ENCODE measurements around the gene ZFC3H1. TPM values are rescaled to one million over a fixed set of nuclear protein-coding genes. Genes with fewer than 3 reads are reported as not detected.
A peak's percentile ranks its signal among the peaks of the same experiment; 100 is the strongest.

The ZFC3H1 gene
- total RNA-seq, 1 experiment from 2014 or later = 48.7 TPM

GRCh38 chr12:71621938-71622337, 41.7 kb downstream of the ZFC3H1 start:
- no TSS peak for BruUV-seq (replicated peaks)
- no peak overlapping the region for H3K4me3 ChIP-seq (ENCODE audit: low read depth, low read length, poor library complexity, severe bottlenecking)
- TF ChIP-seq EZH2 (IDR thresholded peaks at IDR 0.05; ENCODE audit: borderline replicate concordance, low read depth, low read length, poor library complexity, severe bottlenecking) = no peak
- intact Hi-C loops (cut with micrococcal nuclease; ENCODE audit: unreplicated experiment) = no loop called here
- POLR2A ChIA-PET (ENCODE audit: low non-redundant PET) = no interaction called here
- no peaks in the 10 kb centered on the region for H3K9me3 ChIP-seq (ENCODE audit: low read depth, low read length, poor library complexity, severe bottlenecking)
- no peak for DNase-seq (ENCODE audit: low spot score)
- no peak overlapping the region for H3K27ac ChIP-seq (ENCODE audit: low read depth, low read length, poor library complexity, severe bottlenecking)
- H3K36me3 ChIP-seq (ENCODE audit: insufficient read depth, low read length, poor library complexity, severe bottlenecking) = peaks cover 96% of the 10 kb centered on the region
- CTCF ChIA-PET = no interaction called here
- no peaks in the 10 kb centered on the region for H3K27me3 ChIP-seq (replicated peaks; ENCODE audit: insufficient read depth, low read depth, low read length, poor library complexity)
- H3K4me1 ChIP-seq (ENCODE audit: insufficient read depth, low read length, poor library complexity, severe bottlenecking) = peaks cover 10% of the 10 kb centered on the region

GRCh38 chr12:71610031-71610795, 53.4 kb downstream of the ZFC3H1 start:
- no peak for DNase-seq (ENCODE audit: low spot score)
- Histone ChIP-seq H3K9me3 (ENCODE audit: low read depth, low read length, poor library complexity, severe bottlenecking) (no peaks in the 10 kb centered on the region), H3K27ac (ENCODE audit: low read depth, low read length, poor library complexity, severe bottlenecking) (no peak overlapping the region), H3K27me3 (replicated peaks; ENCODE audit: insufficient read depth, low read depth, low read length, poor library complexity) (no peaks in the 10 kb centered on the region), H3K4me1 (ENCODE audit: insufficient read depth, low read length, poor library complexity, severe bottlenecking) (peaks cover 10% of the 10 kb centered on the region), H3K36me3 (ENCODE audit: insufficient read depth, low read length, poor library complexity, severe bottlenecking) (peaks cover 81% of the 10 kb centered on the region), H3K4me3 (ENCODE audit: low read depth, low read length, poor library complexity, severe bottlenecking) (no peak overlapping the region)
- intact Hi-C loops (cut with micrococcal nuclease; ENCODE audit: unreplicated experiment) = no loop called here
- no TSS peak for BruUV-seq (replicated peaks)
- TF ChIP-seq CTCF (conservative IDR thresholded peaks at IDR 0.05; ENCODE audit: low read depth, low read length) (no peak), EZH2 (IDR thresholded peaks at IDR 0.05; ENCODE audit: borderline replicate concordance, low read depth, low read length, poor library complexity, severe bottlenecking) (no peak)
- ChIA-PET CTCF (no interaction called here), POLR2A (ENCODE audit: low non-redundant PET) (no interaction called here)

GRCh38 chr12:71607494-71608330, 55.9 kb downstream of the ZFC3H1 start:
- TF ChIP-seq EZH2 (IDR thresholded peaks at IDR 0.05; ENCODE audit: borderline replicate concordance, low read depth, low read length, poor library complexity, severe bottlenecking) = no peak
- TF ChIP-seq CTCF (conservative IDR thresholded peaks at IDR 0.05; ENCODE audit: low read depth, low read length) = no peak
- Histone ChIP-seq H3K4me3 (ENCODE audit: low read depth, low read length, poor library complexity, severe bottlenecking) (no peak overlapping the region), H3K27ac (ENCODE audit: low read depth, low read length, poor library complexity, severe bottlenecking) (no peak overlapping the region), H3K27me3 (replicated peaks; ENCODE audit: insufficient read depth, low read depth, low read length, poor library complexity) (no peaks in the 10 kb centered on the region), H3K9me3 (ENCODE audit: low read depth, low read length, poor library complexity, severe bottlenecking) (no peaks in the 10 kb centered on the region), H3K36me3 (ENCODE audit: insufficient read depth, low read length, poor library complexity, severe bottlenecking) (peaks cover 56% of the 10 kb centered on the region), H3K4me1 (ENCODE audit: insufficient read depth, low read length, poor library complexity, severe bottlenecking) (peaks cover 10% of the 10 kb centered on the region)
- BruUV-seq (replicated peaks) = no TSS peak
- intact Hi-C loops (cut with micrococcal nuclease; ENCODE audit: unreplicated experiment) = no loop called here
- ChIA-PET POLR2A (ENCODE audit: low non-redundant PET) (no interaction called here), CTCF (no interaction called here)
- peak; percentile 23 for DNase-seq (ENCODE audit: low spot score)
